ENCODE measurements around the gene RSBN1L. TPM values are rescaled to one million over a fixed set of nuclear protein-coding genes. Genes with fewer than 3 reads are reported as not detected.

The RSBN1L gene
- total RNA-seq, 1 experiment from 2014 or later, result 33.7 TPM

DNA sequence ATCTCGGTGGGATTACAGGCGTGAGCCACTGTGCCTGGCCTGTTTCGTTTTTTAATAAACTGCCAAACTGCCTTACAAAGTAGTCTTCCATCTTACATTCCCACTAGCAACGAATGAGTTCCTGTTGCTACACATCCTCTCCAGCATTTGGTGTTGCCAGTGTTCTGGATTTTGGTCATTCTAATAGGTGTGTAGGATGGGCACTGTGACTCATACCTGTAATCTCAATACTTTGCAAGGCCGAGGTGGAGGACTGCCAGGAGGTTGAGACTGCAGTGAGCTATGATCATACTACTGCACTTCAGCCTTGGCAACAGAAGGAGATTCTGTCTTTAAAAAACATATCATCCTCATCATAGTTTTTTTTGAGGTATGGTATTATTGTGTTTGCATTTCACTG is 21.4 kb upstream of the RSBN1L start:
- no peak overlapping the region for H3K4me3 ChIP-seq (ENCODE audit: low read length)
- H3K9me2 ChIP-seq (replicated peaks; ENCODE audit: insufficient read depth, low read length), result no peaks in the 10 kb centered on the region
- H3K36me3 ChIP-seq (ENCODE audit: insufficient read depth, low read length), result no peaks in the 10 kb centered on the region
- no peak for DNase-seq
- H3K79me2 ChIP-seq (ENCODE audit: low read length), result no peaks in the 10 kb centered on the region
- no peak overlapping the region for H3K9ac ChIP-seq (ENCODE audit: low read length)
- no peak overlapping the region for H3K27ac ChIP-seq (ENCODE audit: low read length)
- no peaks in the 10 kb centered on the region for H3K27me3 ChIP-seq (ENCODE audit: low read length)
- no peaks in the 10 kb centered on the region for H4K20me1 ChIP-seq (ENCODE audit: insufficient read depth, low read depth, low read length)
- no peaks in the 10 kb centered on the region for H3K4me1 ChIP-seq (ENCODE audit: low read length)
- no peak overlapping the region for H2AFZ ChIP-seq (ENCODE audit: low read length)
- no peaks in the 10 kb centered on the region for H3K9me3 ChIP-seq (ENCODE audit: low read length)
- no peak overlapping the region for H3K4me2 ChIP-seq (ENCODE audit: low read depth, low read length, poor library complexity, severe bottlenecking)

DNA sequence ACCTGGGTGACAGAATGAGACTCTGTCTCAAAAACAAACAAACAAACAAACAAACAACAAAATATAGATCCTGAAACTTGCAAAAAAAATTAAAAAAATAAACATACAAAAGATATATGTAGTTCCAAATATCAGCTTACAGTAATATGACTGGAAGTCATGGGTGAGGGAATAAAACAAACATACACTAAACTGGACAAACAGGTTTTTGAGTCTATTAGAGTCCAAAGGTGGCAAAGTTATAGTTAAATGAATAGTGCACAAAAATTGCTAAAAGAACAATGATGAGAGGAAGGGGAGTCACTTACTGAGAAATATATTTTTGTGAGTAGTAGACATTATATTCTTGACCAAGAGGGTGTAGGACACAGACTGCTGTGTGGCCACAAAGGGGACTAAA is 16.7 kb upstream of the RSBN1L start:
- H3K4me2 ChIP-seq (ENCODE audit: low read depth, low read length, poor library complexity, severe bottlenecking), result no peak overlapping the region
- H3K27ac ChIP-seq (ENCODE audit: low read length), result no peak overlapping the region
- no peak overlapping the region for H3K4me3 ChIP-seq (ENCODE audit: low read length)
- no peaks in the 10 kb centered on the region for H4K20me1 ChIP-seq (ENCODE audit: insufficient read depth, low read depth, low read length)
- no peak overlapping the region for H3K9ac ChIP-seq (ENCODE audit: low read length)
- peaks cover 14% of the 10 kb centered on the region for H3K79me2 ChIP-seq (ENCODE audit: low read length)
- no peak for DNase-seq
- no peaks in the 10 kb centered on the region for H3K4me1 ChIP-seq (ENCODE audit: low read length)
- no peaks in the 10 kb centered on the region for H3K9me2 ChIP-seq (replicated peaks; ENCODE audit: insufficient read depth, low read length)
- no peaks in the 10 kb centered on the region for H3K27me3 ChIP-seq (ENCODE audit: low read length)
- H3K9me3 ChIP-seq (ENCODE audit: low read length), result no peaks in the 10 kb centered on the region
- no peak overlapping the region for H2AFZ ChIP-seq (ENCODE audit: low read length)
- no peaks in the 10 kb centered on the region; the same call in 1 of the 2 replicates for H3K36me3 ChIP-seq (ENCODE audit: insufficient read depth, low read length)

DNA sequence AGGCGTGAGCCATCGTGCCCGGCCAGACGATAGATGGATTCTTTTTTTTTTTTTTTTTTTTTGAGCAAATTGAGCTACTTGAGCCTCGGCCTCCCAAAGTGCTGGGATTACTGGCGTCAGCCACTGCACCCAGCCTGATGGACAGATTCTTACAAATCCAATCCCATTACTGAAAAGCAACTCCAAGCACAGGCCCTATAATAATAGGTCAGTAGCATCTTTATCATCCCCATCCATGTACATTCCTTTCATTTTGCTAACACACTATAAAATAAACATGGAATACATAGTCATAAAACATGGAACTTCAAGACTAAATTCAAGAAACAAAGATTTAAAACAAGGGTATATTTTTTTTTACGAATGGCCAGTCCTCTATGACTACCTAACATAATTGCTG is 16.0 kb upstream of the RSBN1L start:
- Histone ChIP-seq H3K9me3 (ENCODE audit: low read length) (no peaks in the 10 kb centered on the region), H3K4me1 (ENCODE audit: low read length) (no peaks in the 10 kb centered on the region), H3K27ac (ENCODE audit: low read length) (no peak overlapping the region), H4K20me1 (ENCODE audit: insufficient read depth, low read depth, low read length) (no peaks in the 10 kb centered on the region), H3K27me3 (ENCODE audit: low read length) (no peaks in the 10 kb centered on the region), H3K79me2 (ENCODE audit: low read length) (peaks cover 20% of the 10 kb centered on the region), H3K9ac (ENCODE audit: low read length) (no peak overlapping the region), H3K4me3 (ENCODE audit: low read length) (no peak overlapping the region), H2AFZ (ENCODE audit: low read length) (no peak overlapping the region), H3K9me2 (replicated peaks; ENCODE audit: insufficient read depth, low read length) (no peaks in the 10 kb centered on the region), H3K4me2 (ENCODE audit: low read depth, low read length, poor library complexity, severe bottlenecking) (no peak overlapping the region), H3K36me3 (ENCODE audit: insufficient read depth, low read length) (peaks cover 6% of the 10 kb centered on the region; the same call in 1 of the 2 replicates)
- no peak for DNase-seq

DNA sequence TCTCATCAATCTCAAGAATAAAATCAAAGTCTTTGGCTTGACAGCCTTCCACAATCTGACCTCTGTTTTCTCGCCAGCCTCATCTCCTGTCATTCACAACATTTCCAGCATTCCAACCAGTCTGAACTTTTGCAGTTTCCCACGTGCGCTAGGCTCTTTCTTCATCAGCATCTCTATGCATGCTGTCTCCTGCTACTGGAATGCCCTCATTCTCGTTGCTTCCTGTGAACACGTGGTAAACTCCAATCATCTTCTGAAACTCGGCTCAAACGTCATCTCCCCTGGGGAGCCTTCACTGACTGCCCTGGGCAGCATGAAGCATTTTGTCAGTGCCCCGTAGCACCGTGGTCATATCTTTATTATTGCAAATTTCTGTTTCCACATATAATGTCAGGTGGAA is 12.2 kb upstream of the RSBN1L start:
- H3K27ac ChIP-seq (ENCODE audit: low read length), result no peak overlapping the region
- H4K20me1 ChIP-seq (ENCODE audit: insufficient read depth, low read depth, low read length), result no peaks in the 10 kb centered on the region
- H3K4me2 ChIP-seq (ENCODE audit: low read depth, low read length, poor library complexity, severe bottlenecking), result no peak overlapping the region
- no peak overlapping the region for H2AFZ ChIP-seq (ENCODE audit: low read length)
- no peaks in the 10 kb centered on the region for H3K27me3 ChIP-seq (ENCODE audit: low read length)
- no peaks in the 10 kb centered on the region for H3K9me2 ChIP-seq (replicated peaks; ENCODE audit: insufficient read depth, low read length)
- peaks cover 6% of the 10 kb centered on the region; the same call in 1 of the 2 replicates for H3K4me1 ChIP-seq (ENCODE audit: low read length)
- H3K9me3 ChIP-seq (ENCODE audit: low read length), result no peaks in the 10 kb centered on the region
- peaks cover 7% of the 10 kb centered on the region; the same call in 1 of the 2 replicates for H3K36me3 ChIP-seq (ENCODE audit: insufficient read depth, low read length)
- H3K9ac ChIP-seq (ENCODE audit: low read length), result no peak overlapping the region
- H3K4me3 ChIP-seq (ENCODE audit: low read length), result no peak overlapping the region
- H3K79me2 ChIP-seq (ENCODE audit: low read length), result peaks cover 51% of the 10 kb centered on the region
- no peak for DNase-seq

DNA sequence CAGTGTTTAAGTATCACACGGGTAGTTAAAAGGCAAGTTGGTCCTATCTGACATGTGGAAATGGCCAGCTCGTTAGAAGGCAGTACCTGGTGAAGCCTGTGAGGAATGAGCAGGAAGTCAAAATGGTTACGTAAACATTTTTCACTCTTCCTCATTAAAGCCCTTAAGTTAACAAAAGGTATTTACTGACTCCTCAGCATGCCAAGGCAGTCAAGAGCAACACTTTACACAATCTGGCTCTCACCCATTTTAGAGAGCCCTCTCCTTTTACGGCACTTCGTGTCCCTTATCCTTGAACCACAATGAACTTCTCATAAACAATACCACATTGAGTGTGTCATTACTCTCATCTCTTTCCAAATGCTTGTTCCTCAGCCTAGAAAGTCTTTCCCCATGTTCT is 11.0 kb upstream of the RSBN1L start:
- peaks cover 6% of the 10 kb centered on the region; the same call in 1 of the 2 replicates for H3K4me1 ChIP-seq (ENCODE audit: low read length)
- DNase-seq, result no peak
- H3K4me2 ChIP-seq (ENCODE audit: low read depth, low read length, poor library complexity, severe bottlenecking), result no peak overlapping the region
- H3K27ac ChIP-seq (ENCODE audit: low read length), result no peak overlapping the region
- H2AFZ ChIP-seq (ENCODE audit: low read length), result no peak overlapping the region
- no peaks in the 10 kb centered on the region for H3K27me3 ChIP-seq (ENCODE audit: low read length)
- no peaks in the 10 kb centered on the region for H3K9me3 ChIP-seq (ENCODE audit: low read length)
- no peaks in the 10 kb centered on the region for H4K20me1 ChIP-seq (ENCODE audit: insufficient read depth, low read depth, low read length)
- H3K9ac ChIP-seq (ENCODE audit: low read length), result no peak overlapping the region
- no peaks in the 10 kb centered on the region for H3K9me2 ChIP-seq (replicated peaks; ENCODE audit: insufficient read depth, low read length)
- H3K36me3 ChIP-seq (ENCODE audit: insufficient read depth, low read length), result peaks cover 7% of the 10 kb centered on the region; the same call in 1 of the 2 replicates
- H3K79me2 ChIP-seq (ENCODE audit: low read length), result peaks cover 59% of the 10 kb centered on the region
- H3K4me3 ChIP-seq (ENCODE audit: low read length), result no peak overlapping the region

DNA sequence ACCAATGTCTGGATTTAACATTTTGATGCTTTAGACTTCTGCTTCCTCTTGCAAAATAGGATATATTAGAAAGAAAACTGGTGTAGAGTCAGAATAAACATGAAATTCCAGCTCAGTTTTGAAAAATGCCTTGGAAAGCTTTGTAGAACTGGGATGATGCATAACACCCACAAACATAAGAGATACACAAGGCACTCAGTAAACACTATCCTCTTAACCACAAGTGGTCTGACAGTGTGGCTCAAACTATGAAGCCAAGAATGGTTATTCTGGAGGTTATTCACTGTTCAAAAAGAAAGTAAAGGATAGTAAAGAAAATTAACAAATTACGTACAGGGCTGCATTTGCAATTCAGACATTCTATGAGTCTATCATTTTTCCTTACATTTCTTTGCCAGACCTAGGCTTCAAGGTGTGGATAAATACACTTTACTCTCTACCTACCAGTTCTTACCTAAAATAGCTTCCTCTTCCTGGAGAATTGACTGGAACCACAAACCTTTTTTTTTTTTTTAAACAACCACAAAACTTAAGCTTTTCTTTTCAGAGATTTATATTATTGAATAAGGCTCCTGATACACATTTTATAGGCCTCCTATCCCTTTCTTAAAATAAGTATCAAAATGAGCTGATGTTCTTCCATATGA is 9.0 kb upstream of the RSBN1L start:
- Histone ChIP-seq H3K9me3 (ENCODE audit: low read length) (no peaks in the 10 kb centered on the region), H3K9me2 (replicated peaks; ENCODE audit: insufficient read depth, low read length) (no peaks in the 10 kb centered on the region), H3K79me2 (ENCODE audit: low read length) (peaks cover 68% of the 10 kb centered on the region), H3K36me3 (ENCODE audit: insufficient read depth, low read length) (peaks cover 7% of the 10 kb centered on the region; the same call in 1 of the 2 replicates), H3K27ac (ENCODE audit: low read length) (no peak overlapping the region), H4K20me1 (ENCODE audit: insufficient read depth, low read depth, low read length) (no peaks in the 10 kb centered on the region), H3K4me2 (ENCODE audit: low read depth, low read length, poor library complexity, severe bottlenecking) (no peak overlapping the region), H2AFZ (ENCODE audit: low read length) (no peak overlapping the region), H3K9ac (ENCODE audit: low read length) (no peak overlapping the region), H3K27me3 (ENCODE audit: low read length) (no peaks in the 10 kb centered on the region), H3K4me3 (ENCODE audit: low read length) (no peak overlapping the region), H3K4me1 (ENCODE audit: low read length) (peaks cover 6% of the 10 kb centered on the region; the same call in 1 of the 2 replicates)
- DNase-seq, result no peak

DNA sequence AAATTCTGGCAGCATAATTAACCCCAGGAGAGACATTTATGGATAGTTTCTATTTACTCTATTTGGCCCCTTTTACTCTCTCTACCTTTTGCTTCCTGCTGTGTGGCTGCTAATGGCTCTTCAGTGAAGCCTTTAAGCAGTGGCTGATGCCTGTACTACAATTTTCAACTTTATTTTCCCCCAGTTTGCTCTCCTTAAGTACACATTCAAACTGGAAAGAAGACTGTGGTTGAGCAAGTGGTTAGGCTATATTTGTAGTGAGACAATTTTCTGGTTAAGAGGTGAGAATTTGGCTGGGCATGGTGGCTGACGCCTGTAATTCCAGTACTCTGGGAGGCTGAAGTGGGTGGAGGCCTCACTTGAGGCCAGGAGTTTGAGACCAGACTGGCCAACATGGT is 8.5 kb upstream of the RSBN1L start:
- Histone ChIP-seq H3K27ac (ENCODE audit: low read length) (no peak overlapping the region), H3K9me3 (ENCODE audit: low read length) (no peaks in the 10 kb centered on the region), H3K4me1 (ENCODE audit: low read length) (peaks cover 6% of the 10 kb centered on the region; the same call in 1 of the 2 replicates), H3K4me3 (ENCODE audit: low read length) (no peak overlapping the region), H3K4me2 (ENCODE audit: low read depth, low read length, poor library complexity, severe bottlenecking) (no peak overlapping the region), H3K36me3 (ENCODE audit: insufficient read depth, low read length) (peaks cover 7% of the 10 kb centered on the region; the same call in 1 of the 2 replicates), H2AFZ (ENCODE audit: low read length) (no peak overlapping the region), H4K20me1 (ENCODE audit: insufficient read depth, low read depth, low read length) (no peaks in the 10 kb centered on the region), H3K27me3 (ENCODE audit: low read length) (no peaks in the 10 kb centered on the region), H3K9me2 (replicated peaks; ENCODE audit: insufficient read depth, low read length) (no peaks in the 10 kb centered on the region), H3K79me2 (ENCODE audit: low read length) (peaks cover 70% of the 10 kb centered on the region), H3K9ac (ENCODE audit: low read length) (no peak overlapping the region)
- DNase-seq, result no peak

DNA sequence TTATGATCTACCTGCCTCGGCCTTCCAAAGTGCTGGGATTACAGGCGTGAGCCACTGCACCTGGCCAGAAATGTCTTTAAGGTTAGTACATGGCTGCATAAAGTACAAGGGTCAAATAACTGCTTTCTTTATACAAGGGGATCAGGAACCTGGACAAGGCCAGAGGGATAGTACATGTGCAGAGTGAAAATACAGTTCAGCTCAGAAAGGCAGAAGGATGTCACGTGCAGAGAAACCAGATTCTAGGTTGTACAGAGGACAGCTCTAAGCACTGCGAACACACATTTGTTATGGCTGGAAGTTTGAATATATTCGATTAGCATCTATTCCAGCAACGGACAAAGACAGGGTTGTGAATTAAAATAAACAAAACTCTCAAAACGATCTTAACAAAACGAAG is 6.0 kb upstream of the RSBN1L start:
- Histone ChIP-seq H3K9me2 (replicated peaks; ENCODE audit: insufficient read depth, low read length) (no peaks in the 10 kb centered on the region), H3K27ac (ENCODE audit: low read length) (no peak overlapping the region), H2AFZ (ENCODE audit: low read length) (no peak overlapping the region), H3K9ac (ENCODE audit: low read length) (no peak overlapping the region), H3K4me3 (ENCODE audit: low read length) (no peak overlapping the region), H3K9me3 (ENCODE audit: low read length) (no peaks in the 10 kb centered on the region), H3K4me1 (ENCODE audit: low read length) (peaks cover 20% of the 10 kb centered on the region), H3K79me2 (ENCODE audit: low read length) (peaks cover 83% of the 10 kb centered on the region), H3K36me3 (ENCODE audit: insufficient read depth, low read length) (peaks cover under 1% of the 10 kb centered on the region; the same call in 1 of the 2 replicates), H3K27me3 (ENCODE audit: low read length) (no peaks in the 10 kb centered on the region), H3K4me2 (ENCODE audit: low read depth, low read length, poor library complexity, severe bottlenecking) (no peak overlapping the region), H4K20me1 (ENCODE audit: insufficient read depth, low read depth, low read length) (no peaks in the 10 kb centered on the region)
- no peak for DNase-seq
